ENCODE data around the gene LYST.

DNA sequence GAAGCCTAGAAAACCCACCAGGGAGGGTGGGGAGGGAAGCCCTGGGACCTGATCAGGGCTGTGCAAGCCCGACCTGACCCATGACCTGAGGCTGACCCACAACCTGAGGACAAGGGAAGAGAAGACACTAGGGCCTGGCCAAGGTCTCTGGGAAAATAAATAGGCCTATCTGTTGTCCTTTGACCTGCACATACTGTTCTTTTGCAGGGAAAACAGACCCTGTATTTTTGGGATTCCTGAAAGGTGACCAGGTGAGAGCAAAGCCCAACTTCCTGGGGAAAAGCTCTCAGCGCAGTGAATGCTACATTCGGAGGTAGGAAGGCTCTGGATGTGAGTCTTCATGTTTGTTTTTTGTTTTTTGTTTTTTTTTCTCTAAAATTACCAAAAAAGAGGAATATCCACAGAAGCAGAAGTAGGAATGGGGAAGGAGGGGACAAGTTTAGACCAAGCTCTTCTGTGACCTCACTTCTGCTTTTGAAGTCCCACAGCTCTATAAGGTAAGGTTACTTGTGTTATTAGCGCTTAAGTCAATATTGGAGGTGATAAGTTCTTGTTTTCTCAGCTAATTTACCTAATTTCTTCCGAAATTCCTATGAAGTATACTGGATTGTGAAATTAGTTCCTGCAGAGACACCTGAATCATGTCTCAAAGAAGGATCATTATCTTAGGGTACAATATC, 26.2 kb upstream of the LYST start:
- TF ChIP-seq, protein P1, sequence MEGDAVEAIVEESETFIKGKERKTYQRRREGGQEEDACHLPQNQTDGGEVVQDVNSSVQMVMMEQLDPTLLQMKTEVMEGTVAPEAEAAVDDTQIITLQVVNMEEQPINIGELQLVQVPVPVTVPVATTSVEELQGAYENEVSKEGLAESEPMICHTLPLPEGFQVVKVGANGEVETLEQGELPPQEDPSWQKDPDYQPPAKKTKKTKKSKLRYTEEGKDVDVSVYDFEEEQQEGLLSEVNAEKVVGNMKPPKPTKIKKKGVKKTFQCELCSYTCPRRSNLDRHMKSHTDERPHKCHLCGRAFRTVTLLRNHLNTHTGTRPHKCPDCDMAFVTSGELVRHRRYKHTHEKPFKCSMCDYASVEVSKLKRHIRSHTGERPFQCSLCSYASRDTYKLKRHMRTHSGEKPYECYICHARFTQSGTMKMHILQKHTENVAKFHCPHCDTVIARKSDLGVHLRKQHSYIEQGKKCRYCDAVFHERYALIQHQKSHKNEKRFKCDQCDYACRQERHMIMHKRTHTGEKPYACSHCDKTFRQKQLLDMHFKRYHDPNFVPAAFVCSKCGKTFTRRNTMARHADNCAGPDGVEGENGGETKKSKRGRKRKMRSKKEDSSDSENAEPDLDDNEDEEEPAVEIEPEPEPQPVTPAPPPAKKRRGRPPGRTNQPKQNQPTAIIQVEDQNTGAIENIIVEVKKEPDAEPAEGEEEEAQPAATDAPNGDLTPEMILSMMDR (conservative IDR thresholded peaks at IDR 0.05; ENCODE audit: low read depth, low read length), result no peak
- no peak for TF ChIP-seq EZH2 (IDR thresholded peaks at IDR 0.05; ENCODE audit: borderline replicate concordance, low read depth, low read length, poor library complexity, severe bottlenecking)
